SK-MEL-5 (cell line): ENCODE results near the gene OPALIN. TPM values are rescaled to one million over a fixed set of nuclear protein-coding genes. Genes with fewer than 3 reads are reported as not detected.

Experiments
- DNase-seq: peaks from one replicate; pipeline ENCODE4 v3.0.0-alpha.2; 2016; ENCODE audit warnings: low read depth, low spot score
- in situ Hi-C: cut with HindIII; loops from 2 replicates; pipeline ENCODE4 v1.10.0; 2016; ENCODE audit warnings: low sequenced_read_pairs, high pct_unique_total_duplicates, low pct_unique_long_range_greater_than_20kb
- total RNA-seq: library from RNA; depleted of rRNA; stranded (reverse); fragments of >200 nt; shearing (Covaris generic); gene quantifications from 2 replicates; pipeline ENCODE4 v1.2.3, GENCODE V29; 2014

Gene OPALIN
- total RNA-seq, 1 experiment from 2014 or later = not detected

DNA sequence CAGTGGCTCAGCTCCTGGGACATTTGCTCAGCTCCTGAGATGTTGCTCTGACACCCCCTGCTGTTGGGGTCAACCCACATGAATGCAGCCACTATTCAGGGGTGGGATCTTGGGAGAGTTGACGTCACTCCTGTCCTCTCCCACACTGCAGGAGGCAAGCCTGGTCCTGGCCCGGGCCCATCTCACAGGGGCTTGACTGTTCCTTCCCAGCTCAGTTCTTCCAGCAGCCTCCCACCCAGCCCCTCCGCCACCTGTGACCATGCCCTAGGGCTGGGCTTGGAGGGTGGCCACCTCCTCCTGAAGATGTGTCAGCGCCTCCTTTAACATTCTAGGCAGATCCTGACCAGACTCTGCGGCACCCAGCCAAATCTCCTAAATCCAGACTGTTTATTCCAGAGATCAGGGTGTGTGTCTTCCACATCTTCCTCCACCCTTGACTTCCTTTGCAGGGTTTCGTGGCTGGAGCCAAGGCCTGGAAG lies 19.1 kb upstream of the OPALIN start:
- in situ Hi-C loops = no loop called here
- no peak for DNase-seq

DNA sequence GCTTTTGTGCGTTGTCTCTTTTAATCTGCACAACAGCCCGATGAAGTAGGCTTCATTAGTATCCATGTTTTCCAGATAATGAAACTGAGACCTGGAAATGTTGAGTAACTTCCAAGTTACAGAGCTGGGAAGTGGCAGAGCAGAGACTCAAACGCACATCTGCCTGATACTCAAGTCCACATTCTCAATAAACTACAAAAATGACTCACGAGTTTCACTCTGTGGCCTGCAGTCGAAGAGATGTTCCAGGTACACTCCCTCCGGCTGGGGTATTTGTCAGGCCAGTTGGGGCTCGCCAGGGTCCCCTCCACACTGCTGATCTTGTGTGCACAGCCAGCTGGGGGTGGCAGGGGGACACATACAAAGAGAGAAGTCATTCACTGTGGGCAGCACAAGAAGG lies 17.7 kb upstream of the OPALIN start:
- in situ Hi-C loops = no loop called here
- no peak for DNase-seq

DNA sequence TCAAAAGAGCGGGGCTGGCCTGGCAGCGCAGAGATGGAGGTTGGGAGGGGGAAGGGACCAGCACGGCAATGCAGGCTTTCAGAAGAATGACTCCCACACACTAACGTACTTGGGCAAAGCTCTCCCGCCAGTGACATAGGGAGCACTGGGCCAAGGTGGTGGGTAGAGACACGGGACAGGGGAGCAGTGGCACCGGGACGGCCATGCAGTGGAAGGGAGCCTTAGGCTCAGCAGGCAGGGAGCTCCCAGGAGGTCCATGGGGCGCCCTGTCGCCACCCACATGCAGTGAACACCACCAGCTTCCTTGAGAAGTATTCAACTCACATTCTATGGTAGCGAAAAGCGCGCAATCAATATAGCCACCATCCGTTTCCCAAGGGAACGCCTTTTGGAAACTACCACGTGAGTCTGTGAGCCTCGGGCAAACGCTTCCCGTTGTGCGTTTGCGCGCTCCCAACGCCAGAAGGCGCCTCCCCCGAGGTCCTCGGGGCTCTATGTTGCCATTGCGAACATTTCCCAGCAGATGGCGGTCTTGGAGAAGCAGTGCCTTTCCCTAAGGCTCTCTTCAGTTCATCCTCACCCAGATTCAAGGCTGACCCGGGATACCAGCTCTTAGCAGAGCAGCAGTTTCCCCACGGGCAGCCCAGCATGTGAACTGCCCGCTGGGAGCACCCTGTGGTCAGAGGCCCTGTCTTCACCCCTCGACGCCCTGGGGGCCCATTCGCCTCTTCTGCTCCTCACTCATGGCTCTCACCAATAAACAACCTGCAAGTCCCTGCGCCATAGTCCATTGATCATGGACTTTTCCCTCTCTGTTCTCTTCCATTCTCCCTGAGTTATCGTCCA lies 16.4 kb upstream of the OPALIN start:
- peak; percentile 88 for DNase-seq
- in situ Hi-C loops = no loop called here

DNA sequence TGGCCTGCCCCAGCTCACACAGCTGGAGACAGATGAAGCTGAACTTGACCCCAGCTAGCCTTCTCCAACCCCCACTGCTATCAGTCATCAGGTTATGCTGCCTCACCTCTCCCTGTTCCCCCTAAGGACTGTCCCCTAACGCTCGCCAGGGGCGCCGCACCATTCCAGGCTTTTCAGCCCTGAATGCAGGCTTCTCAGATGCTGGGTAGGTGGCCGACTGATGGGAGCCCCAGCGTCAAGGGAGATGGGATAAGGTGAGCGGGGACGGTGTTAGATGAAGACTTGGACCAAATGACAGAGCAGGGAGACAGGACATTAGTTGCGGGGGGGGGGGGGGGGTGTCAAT lies 15.8 kb upstream of the OPALIN start:
- in situ Hi-C loops = no loop called here
- no peak for DNase-seq

DNA sequence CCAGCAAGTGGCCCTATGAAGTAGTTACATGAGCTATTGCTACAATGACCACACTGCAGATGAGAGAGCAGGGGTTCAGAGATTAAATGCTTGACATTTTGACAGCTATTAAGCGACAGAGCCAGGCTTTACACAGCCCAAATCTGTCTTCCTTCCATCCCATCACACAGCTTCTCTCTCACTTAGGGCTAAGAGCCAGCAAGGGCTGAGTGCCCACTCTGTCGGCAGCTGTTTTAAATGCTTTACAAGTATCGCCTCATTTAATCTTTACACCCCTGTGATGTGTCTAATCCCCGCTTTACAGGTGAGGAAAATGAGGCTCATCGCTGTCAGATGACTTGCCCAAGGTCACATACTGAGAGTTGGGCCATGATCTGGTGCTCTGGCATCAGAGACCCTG lies 15.2 kb upstream of the OPALIN start:
- in situ Hi-C loops = no loop called here
- DNase-seq = no peak

DNA sequence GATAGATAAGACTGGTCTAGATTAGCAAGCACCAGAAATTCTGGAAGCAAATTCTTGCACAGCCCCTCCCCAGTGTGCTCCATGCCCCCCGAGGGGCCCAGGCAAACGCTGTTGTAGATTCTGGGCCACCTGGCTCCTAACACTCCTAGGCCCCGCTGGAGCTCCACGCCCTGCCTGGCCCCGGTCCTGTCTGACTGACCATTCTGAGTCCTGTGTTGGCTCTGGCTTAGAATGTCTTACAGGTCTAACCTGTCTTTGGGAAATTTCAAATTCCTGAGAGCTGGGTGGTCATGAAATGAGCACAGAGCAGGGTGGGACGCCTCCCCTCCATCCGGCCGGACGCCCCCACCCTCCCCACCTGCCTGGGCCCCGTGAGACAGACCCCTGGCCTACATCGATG lies 12.6 kb upstream of the OPALIN start:
- in situ Hi-C loops = no loop called here
- DNase-seq = no peak

DNA sequence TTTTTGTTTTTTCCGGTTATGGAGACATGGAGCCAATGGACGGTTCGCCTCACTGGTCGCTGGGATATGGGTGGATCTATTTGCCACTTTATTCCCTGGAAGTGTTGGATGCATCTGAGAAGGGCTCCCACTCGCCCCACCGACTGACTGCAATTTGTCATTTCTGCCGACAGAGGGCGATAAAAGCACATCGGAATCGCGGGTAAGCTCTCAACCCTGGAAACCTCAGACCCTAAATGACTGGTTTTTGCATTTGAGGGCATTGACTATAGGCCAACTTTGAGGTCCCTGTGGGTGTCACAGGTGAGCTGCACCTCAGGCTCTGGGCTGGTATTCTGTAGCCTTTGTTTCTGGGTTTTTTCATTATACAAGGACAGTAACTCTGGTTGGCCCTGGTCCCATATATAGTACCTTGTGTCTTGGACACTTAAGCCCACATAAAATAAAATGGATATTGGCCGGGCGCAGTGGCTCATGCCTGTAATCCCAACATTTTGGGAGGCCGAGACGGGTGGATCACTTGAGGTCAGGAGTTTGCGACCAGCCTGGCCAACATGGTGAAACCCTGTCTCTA lies 11.9 kb upstream of the OPALIN start:
- in situ Hi-C loops = no loop called here
- peak; percentile 62 for DNase-seq

DNA sequence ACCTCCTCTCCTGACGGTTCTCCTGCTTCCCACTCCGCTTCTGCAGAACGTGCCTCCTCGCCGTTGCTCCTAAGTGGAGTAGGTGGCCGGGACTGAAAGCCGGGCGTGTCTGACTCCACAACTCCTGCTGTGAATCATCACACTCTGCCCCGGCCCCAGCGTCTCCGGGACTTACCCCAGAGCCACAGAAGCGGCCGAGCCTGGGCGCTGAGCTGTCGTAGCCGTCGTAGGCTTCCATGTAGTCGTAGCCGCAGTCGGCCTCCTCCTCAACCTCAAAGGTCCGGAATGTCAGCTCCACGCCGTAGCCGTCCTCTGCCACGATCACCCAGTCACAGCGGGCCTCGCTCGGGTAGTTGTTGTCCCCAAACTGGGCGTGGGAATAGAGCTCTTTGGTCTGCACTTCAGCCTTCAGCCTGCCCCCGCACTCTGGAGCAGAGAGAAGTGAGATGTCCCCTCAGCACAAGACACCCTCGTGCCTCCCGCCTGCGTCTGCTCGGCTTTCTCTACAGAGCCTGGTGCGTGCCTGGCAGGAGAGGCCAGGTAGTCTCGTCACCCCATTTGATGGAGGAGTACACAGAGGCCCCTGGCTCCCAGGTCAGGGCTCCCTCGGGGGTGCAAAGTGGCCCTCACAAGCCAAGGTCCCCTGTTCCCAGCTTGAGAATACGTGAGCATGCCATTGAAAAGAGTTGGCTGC lies 11.2 kb upstream of the OPALIN start:
- in situ Hi-C loops = no loop called here
- DNase-seq = no peak

DNA sequence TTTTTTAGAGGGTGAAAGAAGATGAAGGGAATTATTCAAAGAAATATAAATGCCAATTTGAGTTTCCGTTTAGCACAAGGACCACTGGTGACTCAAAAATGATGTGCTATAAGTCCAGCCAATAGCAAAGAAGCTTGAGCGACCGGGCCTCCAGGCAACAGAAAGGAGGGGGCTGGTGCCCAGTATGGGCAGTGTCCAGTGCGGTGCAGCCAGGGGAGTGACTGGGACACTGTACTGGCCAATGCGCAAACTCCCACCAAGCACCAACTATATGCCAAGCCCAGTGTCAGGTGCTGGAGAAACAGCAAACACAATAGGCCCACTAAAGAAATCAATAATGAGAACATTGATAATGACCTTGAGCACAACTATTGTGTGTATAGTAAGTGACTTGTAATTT lies 10.2 kb upstream of the OPALIN start:
- no peak for DNase-seq
- in situ Hi-C loops = no loop called here

DNA sequence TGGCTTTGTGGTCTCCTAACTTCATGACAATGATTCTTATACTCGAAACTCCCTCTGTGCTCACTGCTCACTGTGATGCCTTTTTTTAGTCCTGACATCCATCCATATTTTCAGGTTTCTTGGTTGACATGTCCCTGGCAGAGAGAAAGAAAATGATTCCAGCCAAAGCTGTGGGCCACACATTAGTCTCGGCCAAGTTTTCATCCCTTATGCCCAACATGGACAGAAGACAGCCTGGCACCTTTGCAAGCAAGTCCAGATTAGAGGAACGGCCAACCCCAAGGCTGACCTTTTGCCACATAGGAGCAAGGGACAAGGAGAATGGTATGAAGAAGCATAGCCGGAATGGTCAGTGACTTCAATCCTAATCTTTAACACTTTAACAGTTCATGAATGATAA lies 8.7 kb upstream of the OPALIN start:
- no peak for DNase-seq
- in situ Hi-C loops = no loop called here

DNA sequence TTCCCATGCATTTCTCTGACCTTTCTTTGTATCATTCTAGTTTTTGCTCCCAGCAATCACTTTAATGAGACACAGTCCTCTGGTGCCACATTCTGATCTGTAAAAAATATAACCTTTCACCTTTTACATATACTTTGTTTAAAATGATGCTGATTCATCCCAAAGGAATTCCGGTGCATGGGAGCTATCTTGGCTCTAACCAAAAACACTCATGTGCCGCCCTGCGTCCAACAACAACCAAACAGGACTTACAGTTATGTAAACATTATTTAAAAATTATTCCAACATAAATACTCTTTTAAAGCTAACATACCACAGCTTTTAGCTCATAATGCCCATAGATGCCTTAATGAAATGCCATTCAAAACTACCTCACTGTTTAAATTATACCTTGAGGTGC lies 7.7 kb upstream of the OPALIN start:
- no peak for DNase-seq

DNA sequence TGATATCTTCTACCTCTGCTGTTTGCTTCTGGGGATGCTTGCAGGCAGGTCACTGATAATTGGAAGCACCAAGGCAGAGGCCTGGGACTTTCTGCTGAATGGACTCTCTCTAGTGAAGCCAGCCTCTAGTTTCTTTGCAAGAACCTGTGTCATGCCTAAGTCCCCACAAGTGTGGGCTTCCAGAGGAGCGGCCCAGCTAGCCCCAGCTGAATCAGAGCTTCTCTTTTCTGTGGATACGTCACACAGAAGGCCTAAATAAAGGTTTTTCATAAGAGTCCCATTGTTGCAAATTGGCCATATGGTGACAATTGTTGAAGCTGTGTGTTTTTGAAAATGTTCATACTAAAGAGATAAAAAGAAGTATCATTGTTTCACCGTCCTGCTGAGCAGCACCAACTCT lies 6.8 kb upstream of the OPALIN start:
- no peak for DNase-seq
- in situ Hi-C loops = no loop called here

More for the DNA sequence above, 7.7 kb upstream of the OPALIN start:
- in situ Hi-C loops = no loop called here

DNA sequence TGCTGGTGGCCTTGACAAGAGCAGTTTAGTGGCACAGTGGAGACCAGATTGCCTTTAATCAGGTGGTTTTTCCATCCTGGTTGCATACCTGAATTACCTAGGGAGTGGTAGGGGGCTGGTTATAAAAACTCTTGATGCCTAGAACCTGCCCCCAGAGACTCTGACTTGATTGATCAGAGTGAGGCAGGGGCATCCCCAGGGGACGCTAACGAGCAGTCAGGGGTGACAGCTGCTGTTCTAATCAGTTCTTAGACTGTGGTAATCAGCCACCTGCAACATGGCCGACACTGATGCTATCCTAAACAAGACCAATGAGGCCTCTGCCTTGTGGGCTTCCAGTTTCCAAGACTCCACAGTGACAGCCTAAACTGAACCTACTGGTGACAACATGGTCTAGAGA lies 2.0 kb upstream of the OPALIN start:
- in situ Hi-C loops = no loop called here
- no peak for DNase-seq

DNA sequence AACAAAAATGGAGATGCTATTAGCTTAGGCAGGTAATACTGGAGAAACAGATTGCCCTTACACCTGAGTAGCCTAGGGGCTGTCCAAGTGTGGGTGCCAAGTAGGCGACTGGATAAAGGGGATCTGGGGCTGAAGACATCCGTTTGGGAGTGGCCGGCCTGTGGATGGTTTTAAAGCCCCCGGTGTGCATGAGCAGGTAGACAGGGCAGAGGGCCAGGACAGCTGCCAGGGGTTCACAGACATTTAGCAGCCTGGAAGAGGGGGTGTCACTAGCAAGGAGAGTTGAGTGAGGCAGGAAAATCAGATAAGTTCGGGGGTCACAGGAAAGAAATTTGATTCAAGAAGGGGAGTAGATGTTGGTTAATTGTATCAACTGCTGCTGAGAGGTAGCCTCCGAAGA lies 1.5 kb upstream of the OPALIN start:
- in situ Hi-C loops = no loop called here
- DNase-seq = no peak

DNA sequence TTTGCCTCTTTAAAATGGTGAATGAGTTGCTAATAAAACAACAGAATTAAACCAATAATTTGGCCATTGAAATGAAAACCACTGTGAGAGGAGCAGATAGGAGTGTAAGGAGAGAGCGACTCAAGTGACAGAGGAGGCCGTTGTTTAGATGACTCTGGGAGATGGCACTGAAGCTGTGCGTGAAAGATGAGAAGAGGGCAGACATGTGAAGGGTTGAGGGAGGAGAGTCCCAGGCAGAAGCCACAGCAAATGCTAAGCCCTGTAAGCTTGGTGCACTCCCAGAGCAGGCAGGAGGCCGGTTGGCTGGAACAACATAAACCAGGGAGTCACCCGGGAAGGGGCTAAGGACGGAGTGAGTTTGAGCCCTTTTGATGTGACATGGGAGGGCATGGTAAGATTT lies 814 bp upstream of the OPALIN start:
- no peak for DNase-seq
- in situ Hi-C loops = no loop called here

DNA sequence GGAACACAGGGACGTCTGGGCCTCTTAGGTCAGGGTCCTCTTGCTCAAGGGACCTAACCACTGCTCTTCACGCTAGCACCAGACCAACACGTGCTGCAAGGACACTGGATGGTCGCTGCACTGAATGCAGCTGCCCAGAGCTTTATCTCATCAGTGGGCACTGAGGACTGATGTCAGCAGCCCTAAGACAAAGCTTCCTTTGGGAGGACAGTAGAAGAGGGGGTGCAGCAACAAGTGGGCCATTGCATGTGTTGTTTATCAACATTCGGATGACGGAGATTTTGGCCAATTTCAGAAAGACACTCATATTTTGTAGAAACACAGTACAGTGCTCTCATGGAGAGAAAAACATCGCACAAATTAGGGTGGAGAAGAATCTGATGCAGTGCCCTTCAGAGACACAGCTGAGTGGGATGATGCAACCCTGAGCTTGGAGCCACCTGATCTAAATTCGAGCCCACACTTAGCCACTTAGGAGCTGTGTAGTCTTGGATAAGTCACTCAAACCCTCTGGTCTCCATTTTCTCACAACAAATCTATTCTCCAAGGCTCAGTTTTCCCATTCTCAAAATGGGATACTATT lies 1.7 kb downstream of the OPALIN start:
- in situ Hi-C loops = no loop called here
- no peak for DNase-seq

DNA sequence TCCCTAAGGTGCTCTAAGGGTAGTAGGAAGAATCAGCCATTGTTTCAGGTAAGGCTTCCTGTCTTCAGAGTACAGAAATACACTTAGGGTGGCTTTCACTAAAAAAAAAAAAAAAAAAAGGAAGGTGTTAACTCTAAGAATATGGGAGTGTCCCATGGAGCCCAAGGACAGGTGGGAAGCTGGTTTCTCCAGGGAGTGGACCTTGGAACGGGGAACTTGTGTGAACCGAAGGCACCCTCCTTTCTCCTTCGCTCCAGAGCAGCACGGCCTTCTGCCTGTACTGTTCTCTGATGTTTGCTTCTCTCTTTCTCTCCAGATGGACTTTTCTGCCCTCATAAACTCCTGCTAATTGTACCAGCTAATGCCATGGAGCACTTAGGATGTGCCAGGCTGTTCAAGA lies 6.2 kb downstream of the OPALIN start:
- in situ Hi-C loops = no loop called here

DNA sequence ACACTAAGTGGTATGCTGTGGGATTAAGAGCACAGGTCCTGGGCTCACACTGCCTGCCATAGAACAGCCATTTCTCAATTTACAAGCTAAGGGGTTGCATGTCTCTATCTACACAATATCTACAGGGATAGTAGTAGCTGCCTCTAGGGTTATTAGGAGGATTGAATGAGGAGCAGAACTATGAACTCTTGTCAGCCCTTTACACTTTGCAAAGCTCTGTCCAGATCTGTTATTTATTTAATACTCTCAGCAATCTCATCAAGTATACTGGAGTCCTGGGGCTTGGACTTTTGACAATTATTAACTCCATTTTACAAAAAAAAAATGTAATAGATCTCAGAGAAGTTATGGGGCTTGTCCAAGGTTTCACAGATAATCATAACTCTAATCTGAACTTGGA lies 6.8 kb downstream of the OPALIN start:
- in situ Hi-C loops = no loop called here
- no peak for DNase-seq

More for the DNA sequence above, 6.2 kb downstream of the OPALIN start:
- DNase-seq = no peak
